Measurements from ENCODE around the gene EIF1.
A peak's percentile ranks its signal among the peaks of the same experiment; 100 is the strongest.
"Not testable (repeated sequence)": the region's sequence is repeated elsewhere in the genome, so short reads cannot be mapped to it uniquely, and the experiment has no call there.

EIF1 gene

DNA sequence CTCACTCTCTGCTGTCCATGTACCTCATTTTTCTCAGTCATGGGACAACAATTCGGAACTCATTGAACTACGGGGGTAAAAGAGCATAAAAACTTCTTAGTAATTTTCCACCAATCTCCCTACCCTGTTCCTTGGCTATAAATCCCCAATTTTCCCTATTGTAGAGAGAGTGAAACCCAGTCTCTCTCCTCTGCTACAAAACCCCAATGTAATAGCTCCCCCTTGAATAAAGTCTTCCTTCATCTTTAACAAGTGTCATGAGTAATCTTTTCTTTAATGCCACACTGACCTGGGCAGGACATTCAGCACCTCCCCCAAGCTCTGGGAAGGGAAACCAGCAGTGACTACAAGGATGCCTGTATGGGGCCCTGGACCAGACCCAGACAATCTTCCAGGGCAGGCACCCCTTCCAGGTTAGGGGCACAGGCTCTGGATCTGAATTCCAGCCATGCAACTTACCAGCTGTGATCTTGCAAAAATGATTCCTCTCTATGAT is 10.2 kb upstream of the EIF1 start:
- no peak for DNase-seq (ENCODE audit: low read depth in 1 of 2, low spot score in 1 of 2)

GRCh38 chr17:41678907-41679739 is 9.6 kb upstream of the EIF1 start:
- DNase-seq (ENCODE audit: low read depth in 1 of 2, low spot score in 1 of 2) = no peak

DNA sequence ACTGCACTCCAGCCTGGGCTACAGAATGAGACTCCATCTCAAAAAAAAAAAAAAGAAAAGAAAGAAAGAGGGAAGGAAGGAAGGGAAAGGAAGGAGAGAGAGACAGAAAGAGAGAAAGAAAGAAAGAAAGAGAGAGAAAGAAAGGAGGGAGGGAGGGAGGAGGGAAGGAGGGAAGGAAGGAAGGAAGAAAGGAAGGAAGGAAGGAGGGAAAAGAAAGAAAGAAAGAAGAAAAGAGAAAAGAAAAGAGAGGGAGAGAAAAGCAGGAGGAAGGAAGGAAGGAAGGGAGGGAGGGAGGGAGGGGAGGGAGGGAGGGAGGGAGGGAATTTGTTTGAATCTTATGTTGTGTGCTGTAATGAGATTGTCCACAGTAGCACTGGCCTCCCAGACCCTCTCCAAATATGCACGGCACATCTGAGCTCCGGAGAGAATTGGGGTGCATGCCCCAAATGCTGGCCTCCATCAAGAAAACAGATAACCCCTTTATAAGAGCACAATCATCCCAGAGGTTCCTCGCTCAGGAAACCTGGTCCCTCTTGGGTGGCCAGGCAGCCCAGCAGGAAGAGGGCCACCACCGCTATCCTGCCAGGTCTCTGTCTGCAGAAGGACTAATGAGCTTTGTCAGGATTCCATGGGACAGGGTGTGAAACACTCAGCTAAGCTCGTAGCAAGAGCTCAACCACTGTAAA is 8.8 kb upstream of the EIF1 start:
- DNase-seq (ENCODE audit: low read depth in 1 of 2, low spot score in 1 of 2) = no peak

DNA sequence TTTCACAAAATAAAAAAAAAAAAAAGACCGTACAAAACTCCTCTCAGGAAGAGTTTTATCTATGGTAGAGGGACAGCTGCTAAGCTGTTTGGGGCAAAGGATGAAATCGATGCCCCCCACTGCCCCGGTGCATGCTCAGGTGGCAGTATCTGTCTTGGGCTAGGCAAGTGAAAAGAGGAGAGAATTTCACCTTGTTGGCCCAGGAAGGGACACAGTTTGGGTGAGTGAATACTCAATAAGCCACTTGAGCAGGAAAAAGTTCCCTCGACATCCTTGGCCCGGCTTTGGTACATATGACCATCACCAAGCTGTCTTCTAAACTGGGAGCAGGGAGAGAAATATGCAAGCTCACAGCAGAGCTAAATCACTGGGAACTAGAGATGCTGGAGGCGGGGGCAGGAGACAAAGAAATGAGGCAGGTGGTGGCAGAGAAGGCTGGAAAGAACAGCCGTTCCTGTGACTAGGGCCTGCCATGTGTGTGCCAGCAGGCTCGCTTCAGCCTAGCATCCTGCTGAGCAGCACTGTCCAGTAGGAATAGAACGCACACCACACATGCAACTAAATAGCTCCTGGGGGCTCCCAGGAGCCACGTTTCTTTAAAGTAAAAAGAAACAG is 8.2 kb upstream of the EIF1 start:
- no peak for DNase-seq (ENCODE audit: low read depth in 1 of 2, low spot score in 1 of 2)

DNA sequence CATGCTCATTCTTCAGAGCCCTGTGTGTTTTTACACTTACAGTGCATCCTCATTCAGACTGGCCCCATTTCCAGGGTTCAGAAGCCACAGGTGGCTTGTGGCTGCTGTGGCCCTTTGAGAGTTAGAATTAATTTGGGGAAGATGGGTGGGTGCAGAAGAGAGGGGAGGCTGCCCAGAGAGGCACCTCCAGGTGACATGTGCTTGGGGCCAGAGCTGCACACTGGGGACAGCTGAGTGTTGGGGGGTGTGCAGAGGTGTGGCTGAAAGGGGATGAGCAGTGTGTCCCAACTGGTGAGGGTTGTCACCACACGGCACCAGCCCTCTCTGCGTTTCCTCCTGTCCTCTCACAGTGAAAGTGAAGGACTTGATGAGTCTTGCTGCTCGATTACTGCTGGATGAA is 6.9 kb upstream of the EIF1 start:
- no peak for DNase-seq (ENCODE audit: low read depth in 1 of 2, low spot score in 1 of 2)

DNA sequence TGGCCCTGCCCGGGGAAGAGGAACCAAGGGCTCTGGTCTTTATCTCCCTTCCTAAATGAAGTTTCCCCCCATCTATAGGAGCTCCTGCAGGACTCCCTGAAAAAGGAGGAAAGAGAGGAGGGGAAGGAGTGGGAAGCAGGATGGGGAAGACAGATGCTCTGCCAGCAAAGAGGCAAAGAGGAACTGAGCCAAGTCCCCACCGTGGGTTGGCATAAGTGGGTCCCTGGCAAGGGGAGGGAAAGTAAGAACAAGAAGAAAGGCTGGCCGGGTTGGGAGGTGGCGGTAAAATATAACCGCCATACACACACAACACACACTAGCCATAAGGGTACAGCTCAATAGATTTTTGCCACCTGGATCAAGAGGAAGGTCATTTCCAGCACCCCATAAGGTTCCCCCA is 6.1 kb upstream of the EIF1 start:
- DNase-seq (ENCODE audit: low read depth in 1 of 2, low spot score in 1 of 2) = no peak

DNA sequence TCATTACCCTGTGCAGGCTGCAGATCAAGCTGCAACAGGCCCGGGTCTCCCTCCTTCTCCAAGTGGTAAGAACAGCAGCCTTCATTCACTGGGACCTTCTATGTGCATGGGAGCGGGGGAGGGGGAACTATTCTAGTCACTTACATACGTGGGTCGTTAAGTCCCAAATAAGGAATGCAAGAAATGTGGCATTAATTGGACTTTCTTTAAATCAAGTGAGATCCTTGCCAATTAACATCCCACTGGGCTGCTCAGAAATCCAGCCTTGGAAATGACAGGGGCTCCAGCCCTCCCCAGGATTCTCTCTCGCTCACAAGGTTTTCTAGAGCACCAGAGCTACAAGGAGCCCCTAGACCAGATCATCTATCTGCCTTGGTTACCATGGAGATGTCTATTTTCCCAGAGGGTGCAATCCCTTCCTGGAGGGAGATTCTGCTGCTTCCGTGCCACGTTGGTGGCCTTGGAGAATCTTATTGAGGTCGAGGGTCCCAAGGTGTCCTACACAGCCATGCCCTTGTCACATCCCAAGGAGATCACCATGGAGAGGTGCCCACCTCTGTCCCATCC is 5.2 kb upstream of the EIF1 start:
- no peak for DNase-seq (ENCODE audit: low read depth in 1 of 2, low spot score in 1 of 2)

- DNase-seq (ENCODE audit: low read depth in 1 of 2, low spot score in 1 of 2) = no peak
Observed at GRCh38 chr17:41684035-41684434, 4.7 kb upstream of the EIF1 start.

- DNase-seq (ENCODE audit: low read depth in 1 of 2, low spot score in 1 of 2) = not testable (repeated sequence)
Observed at GRCh38 chr17:41685753-41686152, 2.9 kb upstream of the EIF1 start.

DNA sequence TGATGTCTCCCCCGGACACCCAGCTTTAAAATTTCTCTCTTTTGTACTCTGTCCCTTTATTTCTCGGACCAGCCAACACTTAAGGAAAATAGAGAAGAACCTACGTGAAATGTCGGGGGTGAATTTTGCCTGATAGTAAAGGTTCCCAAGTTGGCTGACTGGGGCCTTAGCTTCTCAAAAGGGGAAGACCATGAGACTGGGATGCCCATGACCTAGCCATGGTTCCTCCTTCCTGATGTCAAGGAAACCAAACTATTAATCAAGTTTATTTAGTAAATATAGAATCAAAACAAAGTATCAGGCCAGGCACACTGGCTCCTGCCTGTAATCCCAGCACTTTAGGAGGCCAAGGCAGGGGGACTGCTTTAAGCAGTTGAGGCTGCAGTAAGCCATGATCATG is 2.4 kb upstream of the EIF1 start:
- DNase-seq (ENCODE audit: low read depth in 1 of 2, low spot score in 1 of 2) = no peak

- DNase-seq (ENCODE audit: low read depth in 1 of 2, low spot score in 1 of 2) = no peak
Observed at GRCh38 chr17:41687828-41688640, 651 bp upstream of the EIF1 start.

DNA sequence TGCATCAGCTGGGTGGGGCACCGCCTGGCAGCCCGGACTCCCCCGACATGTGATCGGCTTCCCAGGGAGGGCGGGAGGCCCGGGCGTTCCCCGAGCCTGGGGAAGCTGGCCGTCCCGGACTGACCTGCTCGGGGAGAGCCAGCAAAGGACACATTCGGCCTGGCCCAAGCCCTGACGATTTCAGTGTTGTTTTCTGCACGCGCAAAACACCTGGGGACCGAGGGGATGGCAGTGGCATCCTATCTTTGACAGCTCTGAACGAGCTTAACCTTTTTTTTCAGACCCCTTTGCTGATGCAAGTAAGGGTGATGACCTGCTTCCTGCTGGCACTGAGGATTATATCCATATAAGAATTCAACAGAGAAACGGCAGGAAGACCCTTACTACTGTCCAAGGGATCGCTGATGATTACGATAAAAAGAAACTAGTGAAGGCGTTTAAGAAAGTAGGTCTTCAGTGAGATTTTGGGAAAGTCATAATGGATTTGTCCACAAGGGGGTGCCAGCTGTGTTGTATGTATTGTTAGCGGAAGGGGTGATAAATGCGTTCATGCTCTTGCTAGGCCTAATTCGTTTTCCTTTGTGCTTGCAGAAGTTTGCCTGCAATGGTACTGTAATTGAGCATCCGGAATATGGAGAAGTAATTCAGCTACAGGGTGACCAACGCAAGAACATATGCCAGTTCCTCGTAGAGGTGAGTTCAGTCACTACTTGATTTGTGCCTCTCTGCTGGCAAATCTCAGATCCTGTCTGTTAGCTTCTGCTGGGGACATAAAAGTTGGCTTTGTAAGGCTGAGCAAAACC is 1.0 kb downstream of the EIF1 start:
- DNase-seq (ENCODE audit: low read depth in 1 of 2, low spot score in 1 of 2) = no peak

DNA sequence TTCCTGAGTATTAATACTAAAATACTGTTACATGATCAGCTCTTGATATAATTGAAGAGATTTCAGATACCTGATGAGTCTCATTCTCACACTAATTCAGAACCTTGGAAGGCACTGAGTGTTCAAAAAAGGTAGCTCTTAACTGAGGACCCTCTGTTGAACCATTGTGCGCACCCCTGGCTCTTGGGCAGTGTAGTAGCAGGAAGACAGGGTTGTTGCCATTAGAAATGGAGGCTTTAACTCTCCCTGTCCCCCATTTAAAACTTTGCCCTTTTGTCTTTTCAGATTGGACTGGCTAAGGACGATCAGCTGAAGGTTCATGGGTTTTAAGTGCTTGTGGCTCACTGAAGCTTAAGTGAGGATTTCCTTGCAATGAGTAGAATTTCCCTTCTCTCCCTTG is 1.8 kb downstream of the EIF1 start:
- DNase-seq (ENCODE audit: low read depth in 1 of 2, low spot score in 1 of 2) = no peak

GRCh38 chr17:41691031-41691777 is 2.5 kb downstream of the EIF1 start:
- no peak for DNase-seq (ENCODE audit: low read depth in 1 of 2, low spot score in 1 of 2)

- DNase-seq (ENCODE audit: low read depth in 1 of 2, low spot score in 1 of 2) = no peak
Observed at GRCh38 chr17:41692722-41693521, 4.2 kb downstream of the EIF1 start.

- no peak for DNase-seq (ENCODE audit: low read depth in 1 of 2, low spot score in 1 of 2)
Observed at GRCh38 chr17:41695134-41695661, 6.5 kb downstream of the EIF1 start.

- peak; percentile 40 to 46 for DNase-seq (ENCODE audit: low read depth in 1 of 2, low spot score in 1 of 2)
Observed at GRCh38 chr17:41695954-41696757, 7.5 kb downstream of the EIF1 start.

Data from stimulated activated CD4-positive, alpha-beta T cell treated with anti-CD3 and anti-CD28 coated beads, Interleukin-15, amount 100 ng/mL, for 1 hour (primary cell).